Stimulated activated CD8-positive, alpha-beta memory T cell treated with anti-CD3 and anti-CD28 coated beads, Interleukin-4, amount 100 ng/mL, for 24 hours (primary cell): ENCODE results near the gene TRAPPC5.

Experiments used
- DNase-seq: peaks from one replicate; pipeline ENCODE4 v3.0.0-alpha.2; 2020; ENCODE audit warnings: low read depth

Gene TRAPPC5

GRCh38 chr19:7645656-7646425, 34.8 kb upstream of the TRAPPC5 start:
- no peak for DNase-seq

DNA sequence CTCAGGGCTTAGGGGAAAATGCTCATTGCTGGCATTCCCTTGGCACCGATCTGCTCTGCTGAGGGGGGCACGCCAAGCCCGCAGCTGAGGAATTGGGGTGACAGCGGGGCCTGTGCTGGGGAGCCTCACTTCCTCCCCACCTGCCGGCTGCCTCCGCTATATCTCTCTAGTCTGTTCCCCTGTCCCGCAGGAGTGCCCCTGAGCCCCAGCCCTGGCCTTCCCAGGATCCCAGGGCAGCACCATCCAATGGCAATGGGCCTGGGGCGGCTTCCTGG, 34.3 kb upstream of the TRAPPC5 start:
- no peak for DNase-seq

GRCh38 chr19:7647156-7647555, 33.5 kb upstream of the TRAPPC5 start:
- no peak for DNase-seq

GRCh38 chr19:7648265-7649014, 32.2 kb upstream of the TRAPPC5 start:
- DNase-seq, result no peak

GRCh38 chr19:7650148-7650547, 30.5 kb upstream of the TRAPPC5 start:
- DNase-seq, result no peak

GRCh38 chr19:7652061-7652641, 28.5 kb upstream of the TRAPPC5 start:
- peak; percentile 75 for DNase-seq

- DNase-seq, result no peak
Observed at GRCh38 chr19:7654401-7654800, 26.2 kb upstream of the TRAPPC5 start.

- no peak for DNase-seq
Observed at GRCh38 chr19:7655581-7655980, 25.1 kb upstream of the TRAPPC5 start.

- DNase-seq, result peak; percentile 26
Observed at GRCh38 chr19:7657131-7657751, 23.4 kb upstream of the TRAPPC5 start.

DNA sequence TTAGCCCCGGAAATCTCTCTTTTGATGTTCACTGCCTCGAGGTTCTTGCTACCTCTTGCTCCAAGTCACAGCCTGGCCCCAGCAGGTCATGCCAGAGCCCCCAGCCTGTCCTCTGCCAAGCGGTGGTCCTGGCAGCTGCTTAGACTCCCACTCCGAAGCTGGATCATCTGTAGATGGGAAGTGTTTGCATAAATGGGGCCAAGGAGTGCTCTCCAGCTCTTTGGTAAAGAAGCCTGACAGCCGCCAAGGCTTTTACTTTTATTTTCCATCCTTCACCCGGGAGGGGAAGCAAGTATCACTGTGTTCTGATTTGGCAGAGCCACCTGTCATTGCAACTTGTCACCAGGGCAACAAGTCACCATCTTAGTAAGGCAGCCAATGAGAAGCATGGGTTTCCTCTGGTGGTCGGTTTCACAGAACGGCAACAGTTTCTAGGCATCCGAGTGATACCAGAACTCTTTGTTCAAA, 22.4 kb upstream of the TRAPPC5 start:
- no peak for DNase-seq

GRCh38 chr19:7661744-7662538, 18.7 kb upstream of the TRAPPC5 start:
- no peak for DNase-seq

GRCh38 chr19:7662657-7663056, 18.0 kb upstream of the TRAPPC5 start:
- no peak for DNase-seq

GRCh38 chr19:7663706-7664105, 16.9 kb upstream of the TRAPPC5 start:
- DNase-seq, result no peak

- no peak for DNase-seq
Observed at GRCh38 chr19:7665076-7665475, 15.6 kb upstream of the TRAPPC5 start.

- no peak for DNase-seq
Observed at GRCh38 chr19:7668842-7669241, 11.8 kb upstream of the TRAPPC5 start, which contains the start of gene RETN. Gene RETN (plus strand): TSS chr19:7669049. CDS start chr19:7669327, 278 bp downstream.

DNA sequence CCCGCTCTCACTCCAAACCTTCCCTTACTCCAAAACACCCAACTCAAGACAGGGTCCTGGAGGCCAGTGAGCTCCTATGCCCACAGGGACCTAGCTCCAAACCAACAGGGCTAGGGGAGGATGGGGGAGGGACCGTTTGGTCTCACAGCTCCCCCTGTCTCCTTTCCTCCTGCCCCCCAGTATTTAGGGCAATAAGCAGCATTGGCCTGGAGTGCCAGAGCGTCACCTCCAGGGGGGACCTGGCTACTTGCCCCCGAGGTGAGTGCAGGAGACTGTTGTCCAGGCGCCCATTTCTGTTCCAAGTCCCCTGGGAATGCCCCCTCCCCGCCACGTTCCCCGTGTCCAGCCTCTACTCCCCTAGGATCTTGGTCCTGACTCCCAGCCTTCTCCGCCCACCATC, 11.0 kb upstream of the TRAPPC5 start:
- DNase-seq, result no peak

- DNase-seq, result no peak
Observed at GRCh38 chr19:7670150-7670783, 10.4 kb upstream of the TRAPPC5 start.

DNA sequence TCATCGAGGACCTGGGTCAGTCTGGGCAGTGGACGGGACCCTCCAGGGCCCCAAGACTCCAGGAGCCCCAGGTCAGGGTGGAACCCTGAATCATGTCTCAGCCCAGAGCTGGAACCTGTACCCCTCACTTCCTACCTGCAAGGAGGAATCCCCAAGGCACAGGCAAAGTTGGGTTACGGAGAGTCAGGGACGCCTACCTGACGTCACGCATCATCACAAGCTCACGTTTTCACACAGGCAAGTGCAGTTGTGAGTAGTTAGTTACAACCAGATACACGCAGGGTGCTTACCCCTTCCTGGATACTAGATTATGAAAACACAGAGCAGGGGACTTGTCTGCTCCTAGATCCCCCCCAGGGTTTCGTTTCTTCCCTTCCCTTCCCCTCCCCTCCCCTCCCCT, 9.8 kb upstream of the TRAPPC5 start:
- no peak for DNase-seq

GRCh38 chr19:7672522-7672921, 8.1 kb upstream of the TRAPPC5 start:
- DNase-seq, result no peak

- no peak for DNase-seq
Observed at GRCh38 chr19:7674010-7675005, 6.3 kb upstream of the TRAPPC5 start.
